Neuronal stem cell (in vitro differentiated cells): Measurements from ENCODE around the gene TEKT2.
A peak's percentile ranks its signal among the peaks of the same experiment; 100 is the strongest.

Experiments
- DNase-seq: peaks from one replicate; pipeline ENCODE4 v3.0.0-alpha.2; 2013; ENCODE audit warnings: low spot score
- H2AFZ ChIP-seq: one replicate; pipeline ENCODE4 v1.6.1; 2013; ENCODE audit warnings: mild to moderate bottlenecking, low read length, inconsistent platforms
- H2AK5ac ChIP-seq: 2 replicates; pipeline ENCODE4 v1.6.1; 2013; ENCODE audit warnings: low read depth, mild to moderate bottlenecking, inconsistent platforms, low read length, moderate library complexity, mixed read lengths
- H2BK120ac ChIP-seq: 2 replicates; pipeline ENCODE4 v1.6.1; 2013; ENCODE audit warnings: low read depth, mild to moderate bottlenecking, inconsistent platforms, low read length, moderate library complexity, mixed read lengths
- H2BK12ac ChIP-seq: one replicate; pipeline ENCODE4 v1.6.1; 2013; ENCODE audit warnings: low read length, inconsistent platforms
- H2BK15ac ChIP-seq: 2 replicates; pipeline ENCODE4 v1.6.1; 2013; ENCODE audit warnings: mild to moderate bottlenecking, low read length, inconsistent platforms, mixed read lengths
- H2BK5ac ChIP-seq: one replicate; pipeline ENCODE4 v1.6.1; 2013; ENCODE audit warnings: inconsistent platforms, mild to moderate bottlenecking, low read length, moderate library complexity
- H3K14ac ChIP-seq: one replicate; pipeline ENCODE4 v1.6.1; 2013; ENCODE audit warnings: low read length, inconsistent platforms
- H3K18ac ChIP-seq: 2 replicates; pipeline ENCODE4 v1.6.1; 2013; ENCODE audit warnings: low read length, inconsistent platforms
- H3K23ac ChIP-seq: 2 replicates; pipeline ENCODE4 v1.6.1; 2013; ENCODE audit warnings: low read depth, mild to moderate bottlenecking, mixed read lengths, low read length, inconsistent platforms; ENCODE audit not compliant: poor library complexity
- H3K27ac ChIP-seq: replicated peaks from 3 replicates; pipeline ENCODE4 v1.5.1; 2013; ENCODE audit warnings: low read length, inconsistent platforms
- H3K27me3 ChIP-seq, 3 experiments: 2 replicates each; pipeline ENCODE4 v1.6.1; 2013; ENCODE audit warnings: low read length in 3 of 3, mild to moderate bottlenecking in 2 of 3, inconsistent platforms in 1 of 3, low read depth in 1 of 3, mixed read lengths in 1 of 3, moderate library complexity in 1 of 3; ENCODE audit not compliant: control insufficient read depth in 3 of 3, insufficient read depth in 3 of 3
- H3K36me3 ChIP-seq, 2 donors: replicated peaks in 1 of 2; 2 replicates each; pipeline ENCODE4 v1.6.1; 2013; ENCODE audit warnings: low read length in 2 of 2; ENCODE audit not compliant: control insufficient read depth in 2 of 2, insufficient read depth in 2 of 2
- H3K4ac ChIP-seq: 2 replicates; pipeline ENCODE4 v1.6.1; 2013; ENCODE audit warnings: inconsistent platforms, mild to moderate bottlenecking, low read length, moderate library complexity
- H3K4me1 ChIP-seq, 2 donors: 1 replicate in 1 of 2; 2 replicates in 1 of 2; pipeline ENCODE4 v1.6.1; 2013; ENCODE audit warnings: low read length in 2 of 2, low read depth in 1 of 2; ENCODE audit not compliant: control insufficient read depth in 2 of 2, insufficient read depth in 1 of 2
- H3K4me2 ChIP-seq: one replicate; pipeline ENCODE4 v1.6.1; 2013; ENCODE audit warnings: mild to moderate bottlenecking, low read length, inconsistent platforms; ENCODE audit not compliant: insufficient read depth, poor library complexity, severe bottlenecking
- H3K4me3 ChIP-seq, 2 donors: 2 replicates each; pipeline ENCODE4 v1.5.1; 2013; ENCODE audit warnings: low read length in 2 of 2, mild to moderate bottlenecking in 2 of 2, inconsistent platforms in 1 of 2, moderate library complexity in 1 of 2
- H3K79me1 ChIP-seq: one replicate; pipeline ENCODE4 v1.6.1; 2013; ENCODE audit warnings: low read depth, mild to moderate bottlenecking, inconsistent platforms, low read length, moderate library complexity
- H3K9ac ChIP-seq: one replicate; pipeline ENCODE4 v1.6.1; 2013; ENCODE audit warnings: mild to moderate bottlenecking, low read depth, low read length, inconsistent platforms; ENCODE audit not compliant: poor library complexity
- H3K9me3 ChIP-seq, 2 donors: replicated peaks in 1 of 2; 2 replicates each; pipeline versions ENCODE3 to v1.6.1; 2013; ENCODE audit warnings: low read length in 2 of 2, mild to moderate bottlenecking in 2 of 2, inconsistent platforms in 1 of 2, low read depth in 1 of 2, mixed read lengths in 1 of 2, moderate library complexity in 1 of 2; ENCODE audit not compliant: control insufficient read depth in 2 of 2, insufficient read depth in 1 of 2
- H4K8ac ChIP-seq: one replicate; pipeline ENCODE4 v1.6.1; 2013; ENCODE audit warnings: low read depth, mild to moderate bottlenecking, inconsistent platforms, low read length, moderate library complexity
- H4K91ac ChIP-seq: one replicate; pipeline ENCODE4 v1.6.1; 2013; ENCODE audit warnings: low read length, low read depth, mild to moderate bottlenecking, inconsistent platforms; ENCODE audit not compliant: poor library complexity
- WGBS, 2 donors: extraction: QIAGEN DNeasy Blood & Tissue Kit; methylation state at CpG; one replicate each; pipeline ENCODE4 v1.1.7; 2013; ENCODE audit warnings: missing lambda C conversion rate in 2 of 2, mixed read lengths in 1 of 2; ENCODE audit not compliant: insufficient read length in 2 of 2, insufficient replicate concordance in 1 of 2; ENCODE audit errors: extremely low coverage in 2 of 2; 5-methylcytosine and 5-hydroxymethylcytosine counted together

The TEKT2 gene

GRCh38 chr1:36134031-36134430, 50.1 kb downstream of the TEKT2 start:
- Histone ChIP-seq H2BK120ac (no peak overlapping the region), H3K4me2 (no peak overlapping the region), H3K4me3 (no peak overlapping the region), H3K23ac (no peak overlapping the region), H3K14ac (no peak overlapping the region), H2AK5ac (no peak overlapping the region), H3K9ac (no peak overlapping the region), H2BK15ac (no peak overlapping the region), H3K18ac (no peak overlapping the region), H3K4ac (no peak overlapping the region), H3K9me3 (no peaks in the 10 kb centered on the region), H3K4me1 (peaks cover 0 to 8% of the 10 kb centered on the region in 2 donors), H2BK12ac (no peak overlapping the region), H3K27me3 (no peaks in the 10 kb centered on the region), H2AFZ (peak overlapping the region; percentile 35), H3K79me1 (no peaks in the 10 kb centered on the region), H4K91ac (no peak overlapping the region), H3K27ac (no peak overlapping the region), H4K8ac (no peak overlapping the region), H2BK5ac (no peak overlapping the region), H3K36me3 (peaks cover 0 to 26% of the 10 kb centered on the region in 2 donors)
- WGBS, 2 donors, result no CpG with 5 or more reads among the region's 6 CpGs
- DNase-seq, result no peak

DNA sequence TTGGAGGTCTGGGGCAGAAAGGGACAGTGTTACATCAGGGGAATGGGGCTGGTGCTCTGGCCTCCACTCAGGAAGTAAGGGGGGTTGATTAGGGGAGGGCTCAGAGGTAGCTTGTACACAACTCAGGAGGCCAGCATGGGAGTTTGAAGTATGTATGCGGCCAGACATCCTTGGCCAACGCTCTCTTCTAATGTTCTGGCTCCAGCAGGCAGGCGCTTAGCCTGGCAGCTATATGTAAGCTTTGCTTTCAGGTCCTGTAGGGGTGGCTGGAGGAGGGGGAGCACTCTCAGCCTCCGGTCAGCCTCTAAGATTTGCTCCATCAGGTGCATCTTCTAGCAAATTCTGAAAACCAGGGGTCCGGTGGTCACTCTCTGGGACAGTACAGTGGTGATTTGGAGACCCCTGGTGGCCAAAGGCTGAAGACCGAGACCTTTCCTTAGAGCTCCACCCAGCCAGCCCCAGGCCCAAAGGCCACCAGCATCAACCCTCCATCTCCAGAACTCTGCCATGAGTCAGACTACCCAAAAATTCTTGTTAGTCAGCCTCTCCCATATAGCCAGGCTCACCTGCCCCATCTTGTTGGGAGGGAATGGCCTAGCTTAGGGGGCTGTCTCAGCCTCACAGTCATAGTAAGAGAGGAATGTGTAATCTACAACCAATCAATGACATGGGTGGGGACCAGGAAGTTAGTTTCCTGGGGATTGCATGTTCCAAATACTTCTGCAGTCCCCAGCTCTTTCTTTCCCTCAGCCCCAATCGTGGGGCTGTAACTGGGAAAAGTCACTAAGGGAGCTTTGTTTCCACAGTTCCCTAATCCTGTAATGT, 50.8 kb downstream of the TEKT2 start:
- no peak overlapping the region for H3K4me2 ChIP-seq
- no peak overlapping the region for H2BK15ac ChIP-seq
- no peak overlapping the region for H3K14ac ChIP-seq
- H3K27me3 ChIP-seq, result no peaks in the 10 kb centered on the region
- DNase-seq, result peak; percentile 65
- H3K9me3 ChIP-seq, result no peaks in the 10 kb centered on the region
- no peak overlapping the region for H4K8ac ChIP-seq
- no peak overlapping the region for H3K4me3 ChIP-seq
- H3K4ac ChIP-seq, result no peak overlapping the region
- H3K18ac ChIP-seq, result no peak overlapping the region
- H2AFZ ChIP-seq, result peak overlapping the region; percentile 35
- H4K91ac ChIP-seq, result no peak overlapping the region
- H3K9ac ChIP-seq, result no peak overlapping the region
- no peak overlapping the region for H3K23ac ChIP-seq
- peaks cover 0 to 8% of the 10 kb centered on the region in 2 donors for H3K4me1 ChIP-seq
- no peak overlapping the region for H3K27ac ChIP-seq
- H2BK12ac ChIP-seq, result no peak overlapping the region
- no peak overlapping the region for H2BK5ac ChIP-seq
- no peak overlapping the region for H2AK5ac ChIP-seq
- WGBS, 2 donors, result no CpG with 5 or more reads among the region's 7 CpGs
- peaks cover 0 to 31% of the 10 kb centered on the region in 2 donors for H3K36me3 ChIP-seq
- H3K79me1 ChIP-seq, result no peaks in the 10 kb centered on the region
- no peak overlapping the region for H2BK120ac ChIP-seq

- Histone ChIP-seq H3K9me3 (no peaks in the 10 kb centered on the region), H3K4me3 (no peak overlapping the region), H3K27me3 (no peaks in the 10 kb centered on the region), H3K18ac (no peak overlapping the region), H2BK12ac (no peak overlapping the region), H2BK120ac (no peak overlapping the region), H2BK15ac (no peak overlapping the region), H3K14ac (no peak overlapping the region), H3K4me2 (no peak overlapping the region), H4K8ac (no peak overlapping the region), H3K79me1 (no peaks in the 10 kb centered on the region), H3K4ac (no peak overlapping the region), H2BK5ac (no peak overlapping the region), H3K9ac (no peak overlapping the region), H3K4me1 (peaks cover 0 to 8% of the 10 kb centered on the region in 2 donors), H3K23ac (no peak overlapping the region), H3K27ac (no peak overlapping the region), H2AK5ac (no peak overlapping the region), H4K91ac (no peak overlapping the region), H2AFZ (no peak overlapping the region), H3K36me3 (peaks cover 0 to 37% of the 10 kb centered on the region in 2 donors)
- DNase-seq, result no peak
- no CpG with 5 or more reads among the region's 6 CpGs for WGBS, 2 donors
Observed at GRCh38 chr1:36135330-36135667, 51.4 kb downstream of the TEKT2 start.

- Histone ChIP-seq H3K23ac (no peak overlapping the region), H2AFZ (no peak overlapping the region), H3K4ac (no peak overlapping the region), H2BK5ac (no peak overlapping the region), H2BK120ac (no peak overlapping the region), H3K9ac (no peak overlapping the region), H4K8ac (no peak overlapping the region), H3K27me3 (no peaks in the 10 kb centered on the region), H2BK12ac (no peak overlapping the region), H4K91ac (no peak overlapping the region), H3K27ac (no peak overlapping the region), H2AK5ac (no peak overlapping the region), H3K18ac (no peak overlapping the region), H3K9me3 (no peaks in the 10 kb centered on the region), H3K79me1 (no peaks in the 10 kb centered on the region), H2BK15ac (no peak overlapping the region), H3K4me3 (no peak overlapping the region), H3K14ac (no peak overlapping the region), H3K4me2 (no peak overlapping the region), H3K36me3 (peaks cover 0 to 37% of the 10 kb centered on the region in 2 donors), H3K4me1 (peaks cover 0 to 8% of the 10 kb centered on the region in 2 donors)
- no peak for DNase-seq
Observed at GRCh38 chr1:36135796-36136195, 51.9 kb downstream of the TEKT2 start.
